Effector memory CD4-positive, alpha-beta T cell (primary cell): ENCODE data around the gene AHRR.

Experiments
- DNase-seq, 3 donors: peaks; one replicate each; pipeline ENCODE4 v3.0.0-alpha.2; 2020
- H3K27ac ChIP-seq: 2 replicates; pipeline ENCODE4 v1.7.0; 2013; ENCODE audit warnings: mild to moderate bottlenecking, low read length, moderate library complexity; ENCODE audit not compliant: insufficient read depth, poor library complexity, severe bottlenecking
- H3K27me3 ChIP-seq: replicated peaks from 2 replicates; pipeline ENCODE4 v1.7.0; 2013; ENCODE audit warnings: mild to moderate bottlenecking, low read length; ENCODE audit not compliant: insufficient read depth, control insufficient read depth, poor library complexity, severe bottlenecking
- H3K36me3 ChIP-seq: 2 replicates; pipeline ENCODE4 v1.7.0; 2013; ENCODE audit warnings: mild to moderate bottlenecking, low read length, moderate library complexity; ENCODE audit not compliant: control insufficient read depth, insufficient read depth
- H3K4me1 ChIP-seq: 2 replicates; pipeline ENCODE4 v1.7.0; 2013; ENCODE audit warnings: low read length, mild to moderate bottlenecking; ENCODE audit not compliant: control insufficient read depth, insufficient read depth, poor library complexity, severe bottlenecking
- H3K4me3 ChIP-seq: 2 replicates; pipeline ENCODE4 v1.7.0; 2013; ENCODE audit warnings: low read length, low read depth, mild to moderate bottlenecking; ENCODE audit not compliant: insufficient read depth, poor library complexity, severe bottlenecking
- H3K9me3 ChIP-seq: 2 replicates; pipeline ENCODE4 v1.7.0; 2013; ENCODE audit warnings: mild to moderate bottlenecking, low read length, moderate library complexity; ENCODE audit not compliant: control insufficient read depth

Gene AHRR

DNA sequence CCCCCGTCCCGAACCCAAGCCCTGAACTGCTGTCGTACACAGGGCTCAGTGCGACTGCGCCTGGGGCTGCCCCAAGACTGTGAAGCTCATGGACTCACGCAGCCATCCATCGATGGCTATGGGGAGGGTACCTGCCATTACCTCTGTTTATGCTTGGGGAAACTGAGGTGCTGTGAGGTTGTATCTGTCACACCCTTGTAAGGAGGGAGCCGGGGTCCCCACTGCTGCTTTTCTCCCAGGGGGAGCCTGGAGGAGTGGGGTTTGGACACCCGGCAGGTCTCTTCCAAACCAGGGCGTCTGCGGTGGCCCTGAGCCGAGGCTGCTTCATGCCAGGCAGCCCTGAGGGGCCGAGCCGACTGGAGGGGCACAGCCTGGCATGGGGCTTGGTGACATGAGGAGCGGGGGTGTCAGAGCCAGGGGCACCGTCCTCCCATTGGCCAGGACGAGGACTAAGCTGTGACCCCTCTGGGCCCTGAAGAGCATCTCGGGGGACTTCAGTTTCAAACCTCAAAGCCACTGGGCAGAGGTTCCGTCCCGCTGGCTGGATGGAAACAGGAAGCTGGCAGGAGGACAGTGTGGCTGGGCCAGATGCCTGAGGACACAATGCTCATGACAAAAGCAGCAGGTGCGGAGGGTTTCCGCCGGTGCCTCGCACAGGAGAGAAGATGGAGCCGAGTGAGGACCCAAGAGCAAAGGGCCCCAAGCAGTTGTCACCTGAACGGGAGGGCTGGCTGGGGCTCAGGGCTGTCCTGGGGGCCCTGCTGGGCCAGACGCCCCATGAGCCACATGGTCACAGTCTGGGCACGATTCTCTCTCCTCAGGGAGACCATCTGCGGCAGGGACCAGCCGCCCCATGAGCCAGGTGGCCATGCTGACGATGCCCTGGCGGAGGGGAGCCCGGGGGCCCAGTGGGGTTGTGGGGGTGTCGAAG, 67.0 kb downstream of the AHRR start:
- Histone ChIP-seq H3K36me3 (no peaks in the 10 kb centered on the region), H3K4me3 (no peak overlapping the region), H3K4me1 (no peaks in the 10 kb centered on the region), H3K27me3 (no peaks in the 10 kb centered on the region), H3K9me3 (no peaks in the 10 kb centered on the region), H3K27ac (no peak overlapping the region)
- no peak for DNase-seq

DNA sequence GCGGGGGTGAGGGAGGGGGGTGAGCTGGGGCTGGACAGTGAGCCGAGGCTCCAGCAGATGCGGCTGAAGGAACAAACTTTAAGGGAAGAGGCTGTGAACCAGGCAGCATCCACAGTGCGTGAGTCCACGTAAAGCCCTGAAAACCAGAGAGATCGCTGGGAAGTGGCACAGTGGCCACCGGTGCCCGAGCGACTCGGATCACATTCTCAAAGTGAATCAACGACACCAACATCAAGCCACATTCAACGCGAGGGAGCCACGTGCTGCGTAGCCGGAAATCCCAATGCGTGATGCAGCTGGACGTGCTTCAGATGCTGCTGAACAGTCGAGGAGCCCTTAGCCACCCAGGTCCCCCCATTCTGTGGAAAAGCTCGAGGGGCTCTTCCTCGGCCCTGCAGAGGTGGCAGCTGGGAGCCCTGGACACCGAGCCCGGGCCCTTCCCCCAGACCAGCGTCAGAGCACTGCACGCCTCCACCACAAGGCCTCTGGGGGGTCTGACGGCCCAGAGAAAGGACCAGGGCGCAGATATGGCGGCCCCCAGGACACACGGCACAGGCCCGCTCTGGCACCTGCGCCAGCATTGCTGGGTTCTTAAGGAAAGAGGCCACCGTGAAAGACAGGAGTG, 67.8 kb downstream of the AHRR start:
- no peak overlapping the region for H3K4me3 ChIP-seq
- no peaks in the 10 kb centered on the region for H3K36me3 ChIP-seq
- H3K4me1 ChIP-seq: no peaks in the 10 kb centered on the region
- H3K27ac ChIP-seq: no peak overlapping the region
- H3K9me3 ChIP-seq: no peaks in the 10 kb centered on the region
- H3K27me3 ChIP-seq: no peaks in the 10 kb centered on the region
- DNase-seq: no peak

DNA sequence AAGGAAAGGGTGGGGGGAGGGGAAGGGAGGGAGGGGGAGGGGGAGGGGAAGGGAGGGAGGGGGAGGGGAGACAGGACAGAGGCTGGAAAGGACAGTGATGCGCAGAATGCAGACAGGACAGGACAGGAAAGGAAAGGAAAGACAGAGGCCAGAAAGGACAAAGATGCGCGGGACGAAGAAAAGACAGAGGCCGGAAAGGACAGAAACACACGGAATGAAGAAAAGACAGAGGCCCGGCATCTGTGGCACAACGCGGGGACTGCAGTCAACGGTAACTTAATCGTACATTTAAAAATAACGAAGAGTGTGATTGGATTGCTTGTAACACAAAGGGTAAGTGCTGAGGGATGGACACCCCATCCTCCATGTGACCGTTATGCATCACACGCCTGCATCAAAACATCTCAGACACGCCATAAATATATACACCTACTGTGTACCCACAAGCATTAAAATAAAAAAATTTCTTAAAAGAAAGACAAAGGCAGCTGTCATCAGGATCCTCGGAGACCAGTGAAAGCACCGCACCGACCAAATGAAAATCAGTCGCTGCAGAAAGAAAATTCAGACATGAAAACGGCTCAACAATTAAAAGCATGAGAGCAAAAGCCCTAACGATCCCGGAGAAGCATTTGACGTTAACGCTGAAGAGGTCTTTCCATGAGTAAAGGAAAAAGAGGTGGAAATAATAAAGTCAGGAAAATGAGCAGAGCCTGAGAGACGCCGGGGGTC, 68.5 kb downstream of the AHRR start:
- Histone ChIP-seq H3K9me3 (no peaks in the 10 kb centered on the region), H3K27me3 (no peaks in the 10 kb centered on the region), H3K36me3 (no peaks in the 10 kb centered on the region), H3K4me1 (no peaks in the 10 kb centered on the region), H3K27ac (no peak overlapping the region), H3K4me3 (no peak overlapping the region)
- no peak for DNase-seq

DNA sequence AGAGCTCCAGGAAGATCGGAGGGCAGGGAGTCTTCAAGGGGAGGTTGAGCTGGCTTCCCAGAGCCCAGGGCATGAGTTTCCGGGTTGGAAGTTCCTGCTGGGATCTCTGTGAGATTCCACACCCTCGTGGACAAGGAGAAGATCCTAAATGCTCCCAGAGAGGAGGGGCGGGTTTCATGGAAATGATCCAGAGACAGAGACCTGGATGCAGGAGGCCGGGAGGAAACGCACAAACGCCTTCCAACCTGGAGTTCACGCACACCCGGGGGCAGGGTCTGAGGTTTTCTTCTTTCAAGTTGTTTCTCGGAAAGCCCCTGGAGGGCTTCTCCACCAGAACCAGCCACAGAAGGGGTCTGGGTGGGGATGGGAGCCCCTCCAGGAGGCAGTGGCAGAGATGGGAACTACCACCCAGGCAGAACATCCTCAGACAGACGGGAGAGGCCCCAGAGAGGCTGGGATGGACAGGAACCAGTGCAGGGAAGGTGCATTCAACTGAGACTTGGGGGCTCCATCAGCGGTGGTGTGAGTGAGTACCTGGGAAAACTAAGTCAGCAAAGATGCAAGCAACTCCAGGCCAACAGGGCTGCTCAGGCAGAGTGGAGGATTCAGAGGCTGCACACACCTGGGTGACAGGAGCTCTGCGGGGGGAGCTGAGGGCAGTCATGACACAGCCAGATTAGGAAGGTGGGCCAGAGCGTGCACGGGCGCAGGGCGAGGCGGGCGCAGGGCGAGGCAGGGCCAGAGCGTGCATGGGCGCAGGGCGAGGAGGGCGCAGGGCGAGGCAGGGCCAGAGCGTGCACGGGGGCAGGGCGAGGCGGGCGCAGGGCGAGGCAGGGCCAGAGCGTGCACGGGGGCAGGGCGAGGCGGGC, 69.3 kb downstream of the AHRR start:
- Histone ChIP-seq H3K27me3 (no peaks in the 10 kb centered on the region), H3K36me3 (no peaks in the 10 kb centered on the region), H3K27ac (no peak overlapping the region), H3K4me1 (no peaks in the 10 kb centered on the region), H3K4me3 (no peak overlapping the region), H3K9me3 (no peaks in the 10 kb centered on the region)
- DNase-seq: peak in 1 of 3 donors; percentile 21

DNA sequence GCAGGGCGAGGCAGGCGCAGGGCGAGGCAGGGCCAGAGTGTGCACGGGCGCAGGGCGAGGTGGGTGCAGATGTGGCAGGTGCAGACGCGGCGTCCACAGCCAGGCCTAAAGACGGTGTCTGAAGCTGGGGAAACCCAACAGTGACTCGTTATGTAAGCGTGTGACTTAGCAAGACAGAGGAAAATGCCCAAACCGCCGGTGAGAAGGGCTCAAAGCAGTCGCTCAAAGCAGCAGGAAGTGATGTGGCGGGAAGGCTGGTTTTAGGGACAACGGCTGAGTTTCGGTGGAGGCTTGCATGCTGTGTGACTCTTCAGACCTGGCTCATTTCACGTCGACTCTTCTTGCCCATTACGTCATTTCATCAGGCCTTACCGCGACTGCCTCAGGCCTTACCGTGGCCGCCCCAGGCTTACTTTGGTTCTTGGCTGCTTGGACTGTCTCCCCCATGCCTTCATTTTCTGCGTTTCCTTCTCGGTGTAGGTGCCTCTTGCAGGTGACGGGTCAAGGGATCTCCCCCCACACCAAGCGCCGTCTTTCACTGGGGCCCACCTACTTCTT, 71.0 kb downstream of the AHRR start:
- no peaks in the 10 kb centered on the region for H3K36me3 ChIP-seq
- DNase-seq: peak; percentile 36 to 57 (median 54)
- H3K4me1 ChIP-seq: no peaks in the 10 kb centered on the region
- H3K4me3 ChIP-seq: peak overlapping the region; percentile 32
- H3K27me3 ChIP-seq: no peaks in the 10 kb centered on the region
- no peak overlapping the region for H3K27ac ChIP-seq
- no peaks in the 10 kb centered on the region for H3K9me3 ChIP-seq

DNA sequence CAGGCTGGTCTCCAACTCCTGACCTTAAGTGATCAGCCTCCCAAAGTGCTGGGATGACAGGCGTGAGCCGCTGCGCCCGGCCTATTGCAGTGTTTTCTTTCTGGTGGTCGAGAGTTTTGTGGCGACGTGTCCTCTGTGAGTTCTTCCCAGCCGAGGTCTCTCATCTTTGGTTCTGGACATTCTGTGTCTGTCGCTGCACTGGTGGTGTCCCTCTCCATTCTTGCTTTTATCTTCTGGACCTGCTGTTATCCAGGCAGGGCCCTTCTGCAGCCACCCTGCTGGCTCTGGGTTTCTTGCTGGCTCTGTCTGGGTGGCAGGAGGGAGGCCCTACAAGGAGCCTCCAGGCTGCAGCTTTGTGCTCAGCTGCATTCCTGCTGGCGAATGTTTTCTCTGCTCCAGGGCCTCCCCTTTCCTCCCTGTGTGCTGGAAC, 72.3 kb downstream of the AHRR start:
- H3K36me3 ChIP-seq: no peaks in the 10 kb centered on the region
- H3K4me1 ChIP-seq: no peaks in the 10 kb centered on the region
- no peak overlapping the region for H3K27ac ChIP-seq
- H3K9me3 ChIP-seq: no peaks in the 10 kb centered on the region
- H3K27me3 ChIP-seq: no peaks in the 10 kb centered on the region
- DNase-seq: no peak
- no peak overlapping the region for H3K4me3 ChIP-seq

DNA sequence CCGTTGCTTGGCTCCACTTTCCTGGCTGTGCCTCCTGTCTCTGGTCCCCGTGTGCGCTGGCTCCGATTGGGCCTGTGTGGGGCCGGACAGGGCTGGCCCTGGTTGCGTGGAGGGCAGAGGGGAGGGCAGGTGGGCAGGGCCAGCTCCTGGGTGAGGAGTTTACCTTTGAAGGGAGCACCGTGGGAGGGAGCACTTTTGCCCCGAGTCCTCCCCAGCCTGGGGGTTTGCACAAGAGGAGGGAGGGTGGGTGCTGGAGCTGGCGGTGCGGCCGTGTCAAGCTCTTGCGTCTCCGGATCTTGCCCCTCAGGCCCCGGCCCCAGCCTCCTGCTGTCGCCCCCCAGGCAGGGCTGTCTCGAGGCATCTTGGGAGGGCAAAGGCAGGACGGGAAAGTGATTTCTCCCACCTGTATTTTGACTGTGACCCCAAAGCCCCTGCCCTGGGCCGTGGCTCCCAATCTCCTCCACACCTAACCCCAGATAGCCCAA, 73.2 kb downstream of the AHRR start:
- Histone ChIP-seq H3K27ac (no peak overlapping the region), H3K4me1 (no peaks in the 10 kb centered on the region), H3K9me3 (no peaks in the 10 kb centered on the region), H3K36me3 (no peaks in the 10 kb centered on the region), H3K27me3 (no peaks in the 10 kb centered on the region), H3K4me3 (no peak overlapping the region)
- DNase-seq: no peak

DNA sequence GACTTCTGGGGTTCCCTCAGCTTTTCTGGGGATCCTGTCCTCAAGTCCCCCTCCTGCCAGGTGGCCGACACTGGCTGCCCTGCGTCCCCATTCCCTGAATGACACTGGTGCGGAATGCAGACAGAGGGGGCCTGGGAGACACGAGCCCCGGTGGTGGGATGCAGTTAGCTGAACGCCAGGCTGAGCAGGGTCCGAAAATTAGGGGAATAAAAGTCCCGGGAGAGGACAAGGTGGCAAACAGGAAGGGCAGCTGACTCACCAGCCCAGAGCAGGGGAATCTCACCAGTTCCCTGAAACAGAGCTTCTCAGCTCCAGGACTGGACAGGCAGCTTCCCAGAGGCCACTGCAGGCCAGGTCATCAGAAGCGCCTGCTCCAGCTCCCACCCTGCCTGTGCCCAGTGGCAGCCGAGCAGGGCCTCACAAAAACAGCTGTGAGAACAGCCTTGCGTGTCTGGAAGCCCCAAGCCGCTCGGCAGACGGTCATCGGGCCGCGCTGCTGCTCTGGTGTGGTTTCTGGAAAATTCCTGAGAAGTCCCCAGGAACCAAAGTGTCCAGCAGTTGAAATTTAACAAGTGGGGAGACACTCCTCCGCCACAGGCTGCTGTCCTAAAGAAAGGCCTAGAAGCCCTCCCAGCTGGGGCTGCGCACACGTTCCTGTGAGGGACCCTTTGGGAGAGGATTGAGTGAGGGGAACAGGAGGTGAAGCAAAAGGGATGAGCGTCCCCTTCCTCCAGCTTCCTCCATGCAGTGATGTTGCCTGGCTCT, 73.8 kb downstream of the AHRR start:
- H3K36me3 ChIP-seq: no peaks in the 10 kb centered on the region
- no peaks in the 10 kb centered on the region for H3K4me1 ChIP-seq
- no peaks in the 10 kb centered on the region for H3K27me3 ChIP-seq
- H3K9me3 ChIP-seq: no peaks in the 10 kb centered on the region
- no peak for DNase-seq
- no peak overlapping the region for H3K4me3 ChIP-seq
- H3K27ac ChIP-seq: no peak overlapping the region
